ENCODE data around the gene ARHGAP44.

The ARHGAP44 gene

DNA sequence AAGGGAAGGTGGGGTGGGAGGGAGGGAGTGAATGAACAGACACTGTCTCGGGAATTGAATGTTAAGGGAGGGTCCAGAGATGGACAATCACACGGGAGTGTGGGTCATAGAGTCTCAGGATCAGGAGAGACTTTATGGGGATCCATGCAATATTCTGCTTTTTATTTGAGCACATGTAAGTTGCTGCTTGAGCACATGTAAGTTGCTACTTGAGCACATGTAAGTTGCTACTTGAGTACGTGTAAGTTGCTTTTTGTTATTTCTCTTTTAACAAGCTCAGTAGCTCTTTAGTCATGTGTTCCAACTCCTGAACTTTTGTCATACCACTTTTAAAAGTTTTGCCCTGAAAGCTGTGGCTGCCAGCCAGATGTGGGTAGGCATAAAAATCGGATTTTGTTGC lies 110.3 kb downstream of the ARHGAP44 start:
- DNase-seq, result no peak

DNA sequence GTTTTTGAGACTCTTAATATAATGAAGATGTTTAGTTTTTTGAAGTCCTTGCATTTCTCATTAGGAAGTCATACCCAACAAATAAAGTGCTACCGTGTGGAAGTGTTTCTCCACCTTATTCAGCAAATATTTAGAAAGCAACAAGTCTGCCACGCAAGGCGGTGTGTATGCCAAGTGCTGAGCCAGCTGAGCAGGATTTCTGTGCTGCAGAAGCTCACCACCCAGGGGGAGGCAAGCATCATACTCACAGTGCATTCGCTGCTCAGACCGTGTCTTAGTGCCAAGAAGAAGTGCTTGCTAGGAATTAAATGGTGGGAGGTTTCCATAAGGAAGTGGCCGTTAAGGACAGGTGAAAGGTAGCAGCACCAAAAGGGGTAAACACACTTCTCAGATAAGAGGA lies 111.2 kb downstream of the ARHGAP44 start:
- DNase-seq, result no peak

DNA sequence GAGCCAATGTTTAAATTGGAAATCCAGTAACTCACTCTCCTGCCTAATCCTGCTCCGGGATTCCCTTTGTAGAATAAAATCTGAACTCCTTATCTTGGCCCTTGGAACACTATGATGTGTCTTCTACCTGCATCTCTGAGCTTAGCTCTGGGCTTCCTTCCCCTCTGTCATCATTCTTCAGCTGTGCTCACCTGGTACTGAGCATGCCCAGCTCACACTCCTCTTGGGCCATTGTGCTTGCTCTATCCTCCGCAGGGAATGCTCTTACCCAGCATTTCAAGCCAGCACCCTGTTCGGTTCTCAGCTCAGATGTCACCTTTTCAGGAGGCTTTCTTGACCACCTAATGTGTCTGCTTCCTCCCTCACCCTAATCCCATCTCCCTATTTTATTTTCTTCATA lies 112.7 kb downstream of the ARHGAP44 start:
- no peak for DNase-seq

DNA sequence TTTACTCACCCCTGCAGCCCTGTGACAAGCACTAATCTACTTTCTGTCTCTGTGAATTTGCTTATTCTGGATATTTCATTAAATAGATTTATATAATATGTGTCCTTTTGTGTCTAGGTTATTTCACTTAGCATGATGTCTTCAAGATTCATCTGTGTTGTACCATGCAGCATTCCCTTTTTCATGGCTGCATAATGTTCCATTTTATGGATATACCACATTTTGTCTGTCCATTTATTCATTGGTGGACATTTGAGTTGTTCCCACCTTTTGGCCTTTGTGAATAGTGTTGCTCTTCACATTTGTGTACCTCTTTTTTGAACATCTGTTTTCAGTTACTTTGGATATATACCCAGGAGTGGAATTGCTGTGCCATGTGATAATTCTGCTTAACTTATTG lies 118.2 kb downstream of the ARHGAP44 start:
- DNase-seq, result no peak

DNA sequence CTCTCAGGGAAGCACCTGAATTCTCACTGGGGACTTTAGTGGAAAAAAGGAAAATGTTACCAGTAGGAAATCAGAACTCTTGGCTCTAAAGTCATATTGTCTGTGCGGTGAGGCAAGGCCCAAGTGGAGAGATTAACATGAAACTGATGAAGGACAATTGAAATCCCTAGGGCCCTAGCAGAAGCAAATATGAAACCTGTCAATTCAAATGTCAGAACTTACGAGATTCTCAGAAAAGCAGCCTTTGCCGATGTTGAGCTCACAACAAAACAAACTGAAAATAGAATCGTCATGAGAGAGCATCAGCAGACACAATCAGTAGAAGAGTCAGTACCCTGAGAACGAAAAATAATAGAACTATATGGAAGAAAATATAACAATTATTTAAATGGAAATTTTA lies 119.7 kb downstream of the ARHGAP44 start:
- no peak for DNase-seq

DNA sequence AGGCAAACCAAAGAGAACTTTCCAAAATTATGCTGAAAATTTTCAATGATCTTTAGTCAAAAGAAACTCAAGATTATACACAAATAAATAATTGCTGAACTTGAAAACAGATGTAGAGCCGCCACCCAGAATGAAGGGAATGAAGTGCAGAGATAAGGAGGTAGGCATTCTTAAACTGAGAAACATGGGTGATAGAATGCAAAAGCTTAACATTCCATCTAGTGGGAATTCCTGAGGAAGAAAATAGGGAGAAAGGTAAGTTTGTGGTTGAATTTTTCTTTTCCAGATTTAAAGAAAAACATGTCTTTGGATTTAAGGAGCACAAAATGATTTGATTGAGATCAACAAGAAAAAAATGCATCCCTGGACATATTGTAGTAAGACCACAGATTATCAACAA lies 120.2 kb downstream of the ARHGAP44 start:
- DNase-seq, result no peak

DNA sequence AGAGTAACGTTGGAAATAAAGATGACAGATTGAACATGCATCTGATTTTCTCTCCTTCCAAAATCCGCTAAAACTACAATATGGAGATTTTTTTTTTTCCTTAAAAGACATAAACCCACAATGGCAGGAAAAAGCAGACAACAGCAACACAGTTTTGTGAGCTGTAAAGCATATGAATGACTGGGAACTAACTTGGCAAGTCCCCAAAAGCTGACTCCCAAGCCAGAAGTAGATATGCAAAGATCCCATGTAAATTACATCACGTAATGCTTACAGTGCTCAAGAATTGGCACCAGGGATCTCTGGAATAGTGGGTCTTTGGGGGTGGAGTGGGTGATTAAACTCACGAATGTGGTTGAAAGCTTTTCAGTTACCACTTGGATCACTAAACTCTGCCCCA lies 121.9 kb downstream of the ARHGAP44 start:
- DNase-seq, result no peak

DNA sequence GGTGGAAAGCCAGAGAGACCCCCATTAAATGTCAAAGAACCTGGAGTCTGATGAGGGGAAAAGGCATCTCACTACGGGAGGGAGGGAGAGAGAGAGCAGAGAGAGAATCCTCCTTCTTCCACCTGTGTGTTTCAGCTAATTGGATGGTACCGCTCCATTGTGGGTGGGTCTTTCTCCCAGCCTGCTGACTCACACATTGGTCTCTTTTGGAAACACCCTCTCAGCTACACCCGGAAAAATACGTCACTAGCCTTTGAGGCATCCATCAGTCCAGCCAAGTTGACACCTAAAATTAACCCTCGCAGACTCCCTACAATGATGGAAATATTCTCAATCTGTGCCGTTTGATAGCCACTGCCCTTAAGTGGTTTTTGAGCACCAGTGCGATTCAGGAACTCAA lies 128.1 kb downstream of the ARHGAP44 start:
- DNase-seq, result no peak

DNA sequence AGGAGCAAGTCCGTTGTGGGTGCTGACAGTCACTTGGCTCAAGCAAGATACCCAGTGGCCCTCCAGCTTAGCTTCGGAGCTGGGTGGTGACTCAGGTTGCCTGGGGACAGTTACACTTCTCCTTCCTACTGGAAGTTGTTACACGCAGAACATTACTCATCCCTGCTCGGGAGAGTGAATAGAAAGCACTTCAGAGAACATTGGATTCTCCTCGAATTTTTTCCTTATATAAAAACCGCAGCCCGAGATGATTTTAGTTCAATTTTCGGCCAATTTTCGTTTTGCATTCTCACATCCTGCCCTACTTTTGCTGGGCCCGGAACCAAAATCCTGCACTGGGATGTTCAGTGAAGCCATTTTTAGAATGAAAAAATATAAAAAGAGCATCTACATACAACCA lies 128.8 kb downstream of the ARHGAP44 start:
- peak; percentile 77 for DNase-seq

DNA sequence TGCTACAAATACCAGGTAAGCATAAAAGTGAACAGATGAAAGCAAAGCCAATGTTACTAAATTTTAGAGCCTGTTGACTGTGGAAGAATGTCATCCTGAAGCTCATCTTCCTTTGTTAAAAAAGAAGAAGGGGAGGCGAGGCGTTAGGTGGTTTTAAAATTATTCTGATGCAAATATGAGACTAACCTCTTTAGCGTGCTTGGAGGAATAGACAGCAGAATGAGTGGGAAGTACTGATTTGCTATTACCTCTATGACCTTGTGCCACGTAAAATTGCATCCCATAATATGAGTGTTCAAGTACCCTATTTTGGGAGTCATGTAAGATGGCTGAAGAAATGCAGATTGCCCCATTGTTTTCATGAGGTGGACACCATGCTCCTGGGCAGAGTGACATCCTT lies 132.8 kb downstream of the ARHGAP44 start:
- DNase-seq, result no peak

DNA sequence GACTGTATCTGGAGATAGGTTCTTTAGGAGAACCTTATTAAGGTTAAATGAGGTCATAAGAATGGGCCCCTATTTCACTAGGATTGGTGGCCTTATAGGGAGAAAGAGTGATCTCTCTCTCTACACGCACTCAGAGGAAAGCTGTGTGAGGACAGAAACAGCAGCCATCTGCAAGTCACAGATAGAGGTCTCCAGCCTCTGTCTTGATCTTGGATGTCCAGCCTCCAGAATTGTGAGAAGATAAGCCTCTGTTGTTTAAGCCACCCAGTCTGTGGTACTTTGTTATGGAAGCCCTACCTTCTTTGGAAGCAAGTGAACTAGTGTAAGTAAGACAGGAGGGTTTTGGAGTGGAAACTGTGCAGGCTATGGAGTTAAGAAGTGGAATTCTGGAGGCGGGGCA lies 135.3 kb downstream of the ARHGAP44 start:
- DNase-seq, result no peak

DNA sequence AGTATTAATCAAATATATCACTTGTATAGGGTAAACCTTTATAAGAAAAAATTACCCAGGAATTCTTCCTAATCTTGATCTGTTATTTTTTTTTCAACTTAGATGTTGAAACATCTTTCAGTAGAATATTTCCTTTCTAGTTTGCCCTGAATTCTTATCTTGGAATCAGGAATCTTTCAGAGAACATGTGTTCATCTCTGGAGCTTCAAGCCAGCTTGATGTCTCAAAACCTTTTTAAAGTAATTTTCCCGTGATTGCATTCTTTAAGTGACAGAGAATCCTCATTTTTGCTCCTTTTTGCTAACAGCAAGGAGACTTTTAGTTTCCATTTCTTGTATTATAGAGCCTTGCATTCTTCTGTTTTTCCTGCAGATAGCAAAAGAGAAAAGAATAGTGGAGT lies 137.7 kb downstream of the ARHGAP44 start:
- no peak for DNase-seq

DNA sequence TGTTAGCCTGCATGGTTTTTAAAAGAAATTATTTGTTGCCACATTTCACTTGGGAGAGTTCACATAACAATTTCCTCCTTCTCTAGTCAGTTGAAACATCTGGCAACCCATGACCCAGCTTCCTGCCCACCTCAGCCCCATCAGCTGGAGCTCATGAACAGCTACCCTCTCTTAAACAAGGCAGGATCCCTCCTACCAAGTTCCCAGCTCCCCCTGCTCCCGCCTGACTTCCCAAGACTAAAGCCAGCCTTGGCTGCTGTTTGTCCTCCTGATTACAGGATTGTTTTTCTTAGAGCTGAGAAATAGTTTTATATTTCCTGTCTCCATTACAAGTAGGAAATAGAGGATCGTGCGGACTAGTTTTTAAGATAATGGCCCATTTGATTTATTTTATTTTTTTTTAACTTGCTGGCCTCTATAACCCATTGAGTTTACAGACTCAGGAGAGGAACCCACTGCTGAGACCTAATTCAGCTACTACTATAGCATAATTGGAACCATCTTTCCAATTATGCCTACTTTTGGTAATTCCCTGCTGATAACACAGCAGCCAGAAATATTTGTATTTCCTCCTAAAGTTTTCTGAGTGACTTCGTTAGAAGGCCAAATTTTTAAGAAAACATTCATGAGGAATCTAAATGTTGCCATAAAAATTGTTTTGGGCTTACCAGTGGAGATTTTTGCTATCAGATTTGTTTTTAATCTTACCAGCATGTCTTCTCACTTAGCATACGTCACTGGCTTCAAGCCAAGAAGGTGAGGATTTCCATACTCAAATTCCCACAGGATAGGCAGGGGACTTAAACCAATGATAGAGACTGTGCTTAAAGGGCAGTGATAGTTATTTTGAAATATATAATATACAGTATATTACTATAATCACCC lies 138.5 kb downstream of the ARHGAP44 start:
- no peak for DNase-seq

DNA sequence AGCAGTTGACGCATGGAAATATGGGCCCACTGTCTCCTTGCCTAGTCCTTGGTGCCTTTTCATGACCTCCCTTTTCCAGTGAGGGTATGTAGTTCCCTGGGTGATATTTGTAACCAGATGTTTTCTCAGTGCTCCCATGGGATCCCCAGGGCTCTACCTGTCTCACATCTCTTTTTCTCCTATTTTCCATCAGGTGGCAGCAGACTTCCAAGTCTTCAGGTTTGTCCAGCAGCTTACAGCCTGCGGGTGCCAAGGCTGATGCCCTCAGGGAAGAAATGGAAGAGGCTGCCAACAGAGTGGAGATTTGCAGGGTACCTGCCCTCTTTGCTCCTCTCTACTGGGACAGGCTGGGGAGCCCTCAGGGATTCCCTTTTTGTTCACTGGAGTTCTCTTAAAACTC lies 139.4 kb downstream of the ARHGAP44 start:
- DNase-seq, result no peak

DNA sequence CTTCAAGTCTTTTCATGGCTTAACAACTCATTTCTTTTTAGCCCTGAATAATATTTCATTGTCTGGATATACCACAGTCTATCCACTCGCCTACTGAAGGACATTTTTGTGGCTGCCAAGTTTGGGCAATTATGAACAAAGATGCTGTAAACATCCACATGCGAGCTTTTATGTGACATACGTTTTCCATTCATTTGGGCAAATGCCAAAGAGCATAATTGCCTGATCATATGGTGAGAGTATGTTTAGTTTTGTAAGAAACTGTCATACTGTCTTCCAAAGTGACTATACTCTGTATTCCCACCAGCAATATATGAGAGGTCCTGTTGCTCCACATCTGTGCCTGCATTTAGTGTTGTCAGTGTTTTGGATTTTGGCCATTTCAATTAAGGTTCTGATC lies 147.2 kb downstream of the ARHGAP44 start:
- DNase-seq, result no peak

DNA sequence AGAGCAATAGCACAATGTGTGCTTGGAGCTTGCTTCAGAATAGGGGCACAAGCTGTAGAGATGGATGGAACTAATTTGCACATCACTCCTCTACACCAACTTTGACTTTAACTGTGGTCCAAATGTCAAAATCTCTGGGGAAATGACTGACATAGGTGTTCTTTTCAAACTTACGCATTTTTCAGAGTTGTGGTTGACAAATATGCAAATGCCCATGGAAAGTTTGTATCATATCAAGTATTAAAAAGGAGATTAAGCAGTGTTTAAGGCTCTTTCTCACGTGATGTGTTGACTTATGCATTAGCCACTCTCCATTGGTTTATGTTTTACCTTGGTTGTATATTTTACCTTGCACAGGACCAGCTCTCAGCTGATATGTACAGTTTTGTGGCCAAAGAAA lies 151.4 kb downstream of the ARHGAP44 start:
- no peak for DNase-seq

DNA sequence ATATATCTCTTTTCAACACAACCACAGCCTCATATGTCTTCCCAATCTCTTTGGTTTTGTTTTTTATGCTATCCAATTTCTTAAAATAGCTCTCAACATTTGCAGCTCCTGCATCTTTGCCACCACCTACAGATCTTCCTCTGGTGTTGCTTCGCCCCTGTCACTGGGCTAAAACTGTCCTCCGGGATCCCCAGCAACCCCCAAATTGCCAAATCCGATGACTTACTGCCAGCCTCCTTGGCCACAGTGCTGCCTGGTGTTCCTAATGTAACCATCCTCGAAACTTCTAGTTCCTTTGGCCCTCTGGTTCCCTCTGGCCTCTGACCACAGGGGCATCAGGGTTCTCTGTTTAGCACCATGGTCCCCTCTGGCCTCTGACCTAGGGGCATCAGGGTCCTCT lies 157.7 kb downstream of the ARHGAP44 start:
- no peak for DNase-seq

DNA sequence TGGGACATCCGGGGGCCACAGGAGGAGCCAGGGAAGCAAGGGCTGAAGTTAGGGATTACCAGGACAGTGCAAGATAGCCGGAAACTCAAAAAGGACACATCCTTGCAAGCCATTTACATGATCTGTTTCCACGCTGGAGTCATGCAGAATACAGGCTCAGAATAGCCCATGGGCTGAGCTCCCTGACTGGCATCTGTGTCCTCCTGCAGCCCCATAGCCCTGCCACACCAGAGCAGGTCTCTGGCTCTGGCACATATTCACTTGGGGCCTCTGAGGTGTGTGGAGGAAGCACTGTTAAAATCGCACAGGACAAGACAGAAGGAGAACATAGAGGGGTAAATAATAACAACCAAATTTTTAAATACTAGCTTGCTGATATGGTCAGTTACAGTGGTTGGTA lies 162.7 kb downstream of the ARHGAP44 start:
- no peak for DNase-seq

DNA sequence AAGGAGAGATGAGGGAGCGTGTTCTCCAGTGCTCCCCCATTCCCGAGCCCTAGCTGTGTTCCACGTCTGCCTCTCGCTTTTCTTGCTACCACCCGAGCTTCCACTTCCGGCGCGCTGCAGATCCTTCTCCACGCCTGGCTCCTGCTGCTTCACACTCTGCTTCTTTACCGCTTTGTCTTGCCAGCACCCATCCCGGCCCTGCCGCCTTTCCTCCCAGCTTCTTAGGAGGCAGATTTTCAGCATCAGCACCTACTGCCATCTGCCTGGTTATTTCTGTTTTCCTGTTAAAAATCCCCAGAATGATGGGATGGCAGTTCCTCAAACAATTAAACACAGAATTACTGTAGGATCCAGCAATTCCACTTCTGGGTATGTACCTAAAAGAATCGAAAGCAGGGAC lies 163.9 kb downstream of the ARHGAP44 start:
- DNase-seq, result no peak

DNA sequence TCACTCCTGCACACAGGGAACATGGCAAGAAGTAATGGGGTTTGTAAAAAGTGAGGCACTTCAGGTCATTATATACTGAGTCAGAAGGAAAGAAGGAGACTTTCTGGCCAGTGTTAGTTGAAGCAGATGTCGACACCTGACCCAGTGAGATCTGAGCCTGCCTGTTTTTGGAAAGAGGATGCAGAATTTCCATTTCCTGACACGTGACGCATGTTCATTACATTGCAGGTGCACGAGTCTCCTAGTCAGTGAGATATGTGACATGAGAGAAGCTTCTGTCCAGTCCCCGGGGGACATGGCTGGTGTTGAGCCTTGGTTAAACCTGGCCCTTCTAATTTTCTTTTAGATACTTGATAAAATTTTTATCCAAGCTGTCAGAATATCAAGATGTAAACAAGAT lies 166.2 kb downstream of the ARHGAP44 start:
- no peak for DNase-seq

DNA sequence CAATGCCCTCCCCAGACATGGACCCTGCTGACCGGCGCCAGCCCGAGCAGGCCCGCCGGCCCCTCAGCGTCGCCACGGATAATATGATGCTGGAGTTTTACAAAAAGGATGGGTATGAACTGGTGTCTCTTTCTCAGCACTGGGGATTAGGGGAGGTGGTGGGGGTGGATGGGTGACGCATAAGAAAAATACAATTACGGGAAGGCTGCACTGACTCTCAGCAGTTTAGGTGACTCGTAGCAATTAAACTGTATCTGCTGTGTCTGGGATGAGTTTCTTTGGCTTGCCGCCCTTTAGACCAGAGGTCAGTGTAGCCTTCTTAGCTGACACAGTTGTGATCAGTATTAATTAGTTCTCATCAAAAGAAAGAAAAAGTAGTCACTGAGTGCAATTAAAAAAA lies 169.5 kb downstream of the ARHGAP44 start:
- DNase-seq, result peak; percentile 75

DNA sequence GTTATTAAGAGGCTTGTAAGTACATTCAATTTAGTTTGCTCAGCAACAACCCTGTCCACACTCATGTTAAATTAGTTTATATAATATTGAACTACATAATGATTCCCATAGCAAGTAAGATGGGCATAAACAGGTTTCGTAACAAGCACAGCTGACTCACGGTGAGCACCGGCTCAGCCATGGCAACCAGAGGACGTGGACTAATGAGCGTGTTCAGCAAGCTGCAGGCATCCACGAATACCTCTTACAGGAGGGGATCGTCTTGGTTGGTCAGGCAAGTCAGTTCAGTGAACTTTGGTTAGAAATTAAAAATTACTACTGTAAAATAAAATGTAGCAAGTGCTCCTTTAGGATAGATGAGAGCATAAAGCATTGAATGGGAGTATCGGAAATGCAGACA lies 170.1 kb downstream of the ARHGAP44 start:
- no peak for DNase-seq

DNA sequence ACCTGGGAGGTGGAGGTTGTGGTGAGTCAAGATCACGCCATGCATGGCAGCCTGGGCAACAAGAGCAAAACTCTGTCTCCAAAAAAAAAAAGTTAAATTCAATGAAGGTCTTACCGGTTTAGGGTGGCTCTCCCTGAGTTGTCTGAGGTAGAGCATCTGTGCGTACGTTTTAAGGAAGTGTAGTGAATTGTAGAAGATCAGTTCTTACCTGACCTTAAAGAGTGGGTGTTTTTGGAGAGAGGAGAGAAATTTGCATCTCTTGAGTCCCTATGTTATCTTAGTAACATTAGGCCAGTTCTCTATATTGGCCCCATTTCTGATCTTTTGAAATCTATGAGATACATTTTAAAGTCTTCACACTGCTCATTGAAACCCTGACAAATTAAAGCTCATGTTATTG lies 172.4 kb downstream of the ARHGAP44 start:
- DNase-seq, result no peak

DNA sequence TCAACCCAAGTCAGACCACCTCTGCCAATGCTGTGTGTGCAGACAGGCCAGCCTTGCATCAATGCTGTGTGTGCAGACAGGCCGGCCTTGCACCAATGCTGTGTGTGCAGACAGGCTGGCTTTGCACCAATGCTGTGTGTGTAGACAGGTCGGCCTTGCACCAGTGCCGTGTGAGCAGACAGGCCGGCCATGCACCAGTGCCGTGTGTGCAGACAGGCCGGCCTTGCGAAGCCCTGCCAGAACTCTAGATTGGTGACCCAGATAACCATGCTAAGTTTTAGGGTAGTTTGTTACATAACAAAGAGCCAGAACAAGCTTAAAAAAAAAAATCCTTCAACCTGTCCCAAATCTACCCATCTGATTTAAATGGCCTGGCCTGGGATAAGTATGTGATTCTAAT lies 174.2 kb downstream of the ARHGAP44 start:
- no peak for DNase-seq

DNA sequence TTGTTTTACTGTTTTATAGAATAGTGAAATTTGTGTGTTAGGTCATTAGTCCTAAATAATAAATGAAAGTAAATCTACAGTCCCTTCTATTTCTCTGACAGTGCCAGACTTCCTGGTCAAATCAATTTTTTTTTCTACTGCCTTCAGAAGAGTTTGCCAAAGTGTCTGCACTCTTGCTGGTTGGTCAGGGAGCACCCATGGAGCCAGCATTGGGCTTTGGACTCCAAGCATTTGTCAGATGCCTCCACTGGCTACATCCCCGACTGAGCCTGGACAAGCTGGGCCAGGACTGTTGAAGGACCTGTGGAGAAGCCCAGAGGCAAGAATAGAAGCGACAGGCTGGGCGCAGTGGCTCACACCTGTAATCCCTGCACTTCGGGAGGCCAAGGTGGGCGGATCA lies 174.9 kb downstream of the ARHGAP44 start:
- no peak for DNase-seq
